Fibroblast of skin of scalp (primary cell): ENCODE data around the gene IL6R.
"Not testable (repeated sequence)": the region's sequence is repeated elsewhere in the genome, so short reads cannot be mapped to it uniquely, and the experiment has no call there.

ENCODE experiments used
- DNase-seq: peaks from one replicate; pipeline ENCODE4 v3.0.0-alpha.2; 2013

IL6R gene

DNA sequence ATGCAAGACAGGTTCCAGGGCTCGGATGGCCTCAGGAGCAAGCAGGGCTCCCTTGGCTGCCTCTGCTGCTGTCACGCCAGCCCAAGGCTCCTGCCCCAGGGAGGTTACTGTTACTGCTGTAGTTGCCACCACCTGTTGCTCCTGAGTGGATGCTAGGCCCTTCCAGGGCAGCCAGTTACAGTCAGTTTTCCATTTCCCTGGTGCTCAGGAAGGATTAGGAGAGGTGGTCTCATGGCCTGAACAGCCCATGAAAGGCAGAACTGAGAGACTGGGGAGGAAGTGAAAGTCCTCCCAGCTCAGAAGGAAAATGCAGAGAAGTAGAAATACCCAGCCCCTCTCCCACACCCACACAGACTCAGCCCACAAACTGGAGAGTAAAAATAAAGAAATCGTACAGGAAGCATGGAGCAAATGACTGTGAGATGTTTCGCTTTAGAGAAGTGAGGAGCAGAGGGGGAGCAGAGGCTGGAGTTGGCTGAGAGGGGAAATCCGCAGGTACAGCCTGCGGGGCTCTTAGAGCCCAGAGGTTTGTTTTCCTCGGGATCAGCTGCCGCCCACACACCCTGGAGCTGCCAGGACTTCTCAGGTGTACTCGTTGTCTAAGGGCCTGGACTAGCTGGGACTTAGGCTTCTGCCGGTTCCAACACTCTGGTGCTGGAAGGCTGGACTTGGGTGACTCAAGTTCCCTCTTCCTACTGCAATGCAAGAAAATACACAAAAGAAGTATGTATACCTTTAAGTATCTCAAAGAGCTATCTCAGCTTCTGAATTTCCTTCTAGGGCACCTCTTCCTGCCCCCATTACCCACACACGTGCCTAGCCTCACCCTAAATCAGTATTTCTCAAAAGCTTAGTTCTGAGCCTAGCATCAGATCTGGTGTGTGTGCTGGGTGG is 2.3 kb downstream of the IL6R start:
- no peak for DNase-seq

DNA sequence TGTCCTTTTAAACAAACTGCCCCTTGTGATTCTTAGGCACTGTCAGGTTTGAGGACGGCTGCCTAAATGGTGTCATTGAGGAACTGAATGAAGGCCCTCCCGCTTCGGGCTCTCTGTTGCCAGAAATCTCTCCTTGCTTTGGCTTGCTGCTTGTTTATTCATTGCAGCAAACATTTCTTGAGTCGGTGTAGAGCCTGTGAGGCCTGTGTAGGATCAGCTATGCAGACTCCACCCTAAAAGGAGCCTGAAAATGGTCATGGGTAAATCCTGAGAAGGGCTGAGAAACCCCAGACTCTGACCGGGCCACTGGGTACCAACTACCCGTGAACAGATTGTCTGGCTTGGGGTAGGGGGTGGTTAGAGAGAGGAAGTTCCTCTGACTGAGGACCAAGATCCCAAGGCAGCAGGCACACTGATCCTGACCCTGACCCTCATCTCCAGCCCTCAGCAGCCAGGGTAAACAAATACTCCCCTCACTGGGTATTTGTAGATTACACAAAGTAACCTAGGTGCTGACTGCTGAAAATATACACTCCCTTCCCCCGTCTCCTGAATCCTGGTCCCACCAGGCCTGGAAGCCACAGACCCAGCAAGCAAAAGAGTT is 3.1 kb downstream of the IL6R start:
- no peak for DNase-seq

- DNase-seq: no peak
Measured at GRCh38 chr1:154410185-154410827, 5.2 kb downstream of the IL6R start.

GRCh38 chr1:154411525-154411924 is 6.4 kb downstream of the IL6R start:
- DNase-seq: no peak

DNA sequence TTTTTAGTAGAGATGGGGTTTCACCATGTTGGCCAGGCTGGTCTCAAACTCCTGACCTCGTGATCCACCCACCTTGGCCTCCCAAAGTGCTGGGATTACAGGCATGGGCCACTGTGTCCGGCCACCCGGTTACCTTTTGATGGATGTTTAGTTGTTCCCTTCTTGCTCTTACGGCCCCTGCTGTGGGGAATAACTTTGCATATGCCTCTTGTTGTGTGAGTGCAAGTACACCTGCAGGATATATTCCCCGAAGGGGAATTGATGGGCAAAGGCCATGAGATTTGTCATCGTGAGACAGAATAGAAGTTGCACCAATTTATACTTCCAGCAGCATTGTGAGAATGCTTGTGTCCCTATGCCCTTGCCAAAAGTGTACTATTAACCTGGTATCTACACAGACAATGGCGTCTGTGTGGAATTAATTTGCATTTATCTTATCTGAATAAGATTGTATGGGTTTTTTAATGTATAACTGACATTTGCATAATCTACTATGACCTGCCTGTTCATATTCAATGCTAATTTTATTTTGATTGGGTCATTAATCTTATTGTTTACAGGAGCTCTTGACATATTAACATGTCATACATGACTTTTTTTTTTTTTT is 8.1 kb downstream of the IL6R start:
- no peak for DNase-seq

GRCh38 chr1:154414606-154415005 is 9.5 kb downstream of the IL6R start:
- DNase-seq: no peak

- no peak for DNase-seq
Measured at GRCh38 chr1:154416471-154417337, 11.6 kb downstream of the IL6R start.

DNA sequence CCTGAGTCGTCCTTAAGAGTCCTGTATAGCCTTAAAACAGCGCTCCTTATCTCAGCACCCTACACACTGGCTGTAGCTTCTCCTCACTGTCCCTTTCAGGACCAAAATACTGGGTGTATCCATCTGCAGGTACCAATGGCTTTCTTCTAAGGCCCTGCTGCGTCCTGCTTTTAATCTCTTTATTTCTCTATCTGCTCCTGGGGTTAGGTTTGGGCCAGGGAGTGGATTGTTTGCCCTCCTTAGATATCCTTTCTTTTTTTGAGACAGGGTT is 12.1 kb downstream of the IL6R start:
- no peak for DNase-seq

- DNase-seq: no peak
Measured at GRCh38 chr1:154418062-154418921, 13.1 kb downstream of the IL6R start.

DNA sequence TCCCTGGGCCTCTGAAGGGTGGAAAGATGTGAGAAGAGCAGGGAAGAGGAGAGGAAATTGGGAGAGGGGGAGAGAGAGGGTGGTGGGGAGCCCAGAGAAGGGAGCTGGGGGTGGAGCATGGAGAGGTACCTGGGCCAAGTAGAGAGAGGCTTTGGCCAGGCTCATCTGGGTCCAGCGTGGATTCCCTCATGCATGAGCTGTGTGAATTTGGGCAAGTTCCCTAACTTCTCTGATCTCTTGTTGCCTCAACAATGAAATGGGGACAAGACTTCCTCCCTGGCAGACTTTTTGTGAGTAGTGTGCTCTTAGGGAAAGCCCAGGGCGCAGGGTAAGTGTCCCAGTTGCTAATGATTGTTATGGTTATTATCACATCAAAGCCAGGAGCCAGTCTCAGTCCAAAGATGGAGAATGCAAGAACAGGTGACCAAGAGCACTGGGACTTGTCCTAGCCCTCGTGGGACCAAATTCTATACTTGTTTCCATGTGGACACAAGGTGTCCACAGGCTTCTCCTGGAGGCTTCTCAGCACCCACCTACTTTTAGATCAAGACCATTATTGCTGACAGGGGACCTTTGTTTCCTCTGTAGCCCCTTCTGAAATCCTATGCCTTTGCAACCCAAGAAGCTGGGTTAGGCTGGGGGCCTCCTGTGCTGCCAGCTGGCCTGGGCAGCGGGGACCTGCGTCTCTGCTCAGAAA is 13.9 kb downstream of the IL6R start:
- DNase-seq: no peak

DNA sequence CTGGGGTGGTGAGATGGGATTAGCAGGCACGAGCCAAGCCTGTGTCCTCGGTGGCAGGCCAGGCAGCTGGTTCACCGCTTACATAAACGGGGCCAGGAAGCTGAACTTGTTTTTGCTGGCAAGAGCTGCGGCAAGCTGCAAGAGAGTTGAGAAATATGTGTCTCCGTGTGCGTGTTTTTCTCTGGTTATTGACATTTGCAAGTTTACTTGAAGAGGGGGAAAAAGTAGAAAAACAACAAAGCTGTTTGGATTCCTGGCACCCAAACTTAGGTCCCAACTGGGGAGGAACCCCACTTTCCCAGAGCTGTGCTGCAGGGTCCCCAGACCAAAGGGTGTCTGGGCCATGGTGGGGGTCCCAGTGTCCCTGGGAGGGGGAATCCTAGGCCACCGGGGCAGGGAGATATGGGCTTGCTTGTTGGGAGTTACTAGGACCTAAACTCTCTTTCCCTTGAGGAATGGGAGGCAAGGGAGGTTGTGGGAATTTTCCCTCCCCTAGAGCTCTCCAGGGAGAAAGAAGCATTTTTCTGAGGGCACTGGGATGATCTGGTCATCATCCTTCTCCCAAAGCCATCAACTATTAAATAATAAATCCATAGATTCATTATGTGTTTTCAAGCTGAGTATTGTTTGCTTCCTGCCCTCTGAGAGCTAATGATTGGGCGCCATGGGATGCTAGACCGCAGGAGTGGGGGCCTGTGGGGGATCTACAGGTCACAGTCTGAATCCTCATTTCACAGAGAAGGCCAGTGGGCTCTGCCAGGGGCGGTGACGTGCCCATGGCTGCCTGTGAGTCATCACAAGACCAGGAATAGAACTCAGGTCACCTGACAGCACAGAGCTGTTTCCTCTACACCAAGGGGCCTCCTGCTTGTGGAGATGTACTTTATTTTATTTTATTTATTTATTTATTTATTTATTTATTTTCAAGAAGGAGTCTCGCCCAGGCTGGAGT is 14.8 kb downstream of the IL6R start:
- DNase-seq: peak; percentile 87

DNA sequence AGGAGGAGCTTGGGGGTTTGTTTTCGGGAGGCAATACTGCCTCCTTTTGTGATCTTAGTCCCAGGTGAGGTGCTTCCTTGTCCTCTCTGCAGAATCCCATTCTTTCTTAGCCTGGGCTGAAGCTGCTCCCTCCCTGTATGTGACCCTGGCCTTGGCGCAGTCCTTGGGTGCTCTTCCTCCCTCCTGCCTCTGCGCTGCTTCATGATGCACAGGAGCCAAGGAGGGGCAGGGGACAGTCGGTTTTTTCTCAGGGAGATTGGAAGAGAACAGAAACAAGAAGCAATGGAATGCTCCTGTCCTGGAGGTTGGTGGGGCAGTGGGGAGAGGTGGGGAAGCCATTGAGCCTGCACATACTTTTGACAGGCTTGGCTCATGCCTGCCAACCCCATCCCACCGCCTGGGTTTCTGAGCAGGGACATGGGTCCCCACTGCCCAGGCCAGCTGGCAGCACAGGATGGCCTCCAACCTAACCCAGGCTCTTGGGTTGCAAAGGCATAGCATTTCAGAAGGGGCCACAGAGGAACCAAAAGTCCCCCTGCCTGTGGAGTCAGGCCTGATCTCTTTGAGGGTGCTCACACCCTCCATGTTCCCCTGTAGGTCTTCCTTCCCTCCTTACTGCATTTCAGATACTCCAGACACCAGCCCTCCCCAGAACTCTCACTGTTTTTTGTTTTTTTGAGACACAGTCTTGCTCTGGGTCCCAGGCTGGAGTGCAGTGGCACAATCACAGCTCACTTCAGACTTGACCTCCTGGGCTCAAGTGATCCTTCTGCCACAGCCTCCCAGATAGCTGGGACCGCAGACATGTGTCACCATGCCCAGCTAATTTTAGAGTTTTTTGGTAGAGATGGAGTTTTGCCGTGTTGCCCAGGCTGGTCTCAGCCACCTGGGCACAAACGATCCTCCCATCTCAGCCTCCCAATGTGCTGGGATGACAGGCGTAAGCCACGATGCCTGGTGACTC is 16.1 kb downstream of the IL6R start:
- DNase-seq: no peak

DNA sequence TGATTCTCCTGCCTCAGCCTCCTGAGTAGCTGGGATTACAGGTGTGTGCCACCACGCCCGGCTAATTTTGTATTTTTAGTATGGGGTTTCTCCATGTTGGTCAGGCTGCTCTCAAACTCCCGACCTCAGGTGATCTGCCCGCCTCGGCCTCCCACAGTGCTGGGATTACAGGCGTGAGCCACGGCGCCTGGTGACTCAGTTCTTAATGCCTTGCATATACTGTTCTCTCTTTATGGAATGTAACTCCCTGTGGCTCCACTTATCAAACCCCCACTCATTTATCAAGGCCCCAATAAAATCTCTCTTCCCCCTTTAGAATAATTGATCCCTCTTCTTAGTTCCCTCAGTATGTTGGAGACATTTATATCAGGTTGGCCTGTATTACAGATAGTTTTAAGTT is 16.9 kb downstream of the IL6R start:
- not testable (repeated sequence) for DNase-seq

DNA sequence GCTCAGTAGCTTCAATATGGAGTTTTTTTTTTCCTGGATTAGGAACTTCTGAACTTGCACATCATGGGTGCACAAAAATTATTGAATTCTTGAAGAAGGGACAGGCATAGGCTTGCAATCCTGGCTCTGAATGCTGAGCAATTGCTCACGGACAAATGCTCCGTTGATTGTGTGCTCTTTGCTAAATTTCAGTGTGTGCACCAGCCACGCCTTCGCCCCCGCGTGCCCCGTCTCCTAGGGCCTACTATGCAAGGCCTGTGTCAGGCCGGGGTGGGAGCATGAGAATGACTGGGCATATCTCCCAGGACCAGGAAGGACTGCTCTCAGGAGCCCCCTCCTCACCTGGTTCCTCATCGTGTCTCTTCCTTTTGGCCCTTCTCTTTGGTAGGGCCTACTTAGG is 17.4 kb downstream of the IL6R start:
- DNase-seq: no peak

DNA sequence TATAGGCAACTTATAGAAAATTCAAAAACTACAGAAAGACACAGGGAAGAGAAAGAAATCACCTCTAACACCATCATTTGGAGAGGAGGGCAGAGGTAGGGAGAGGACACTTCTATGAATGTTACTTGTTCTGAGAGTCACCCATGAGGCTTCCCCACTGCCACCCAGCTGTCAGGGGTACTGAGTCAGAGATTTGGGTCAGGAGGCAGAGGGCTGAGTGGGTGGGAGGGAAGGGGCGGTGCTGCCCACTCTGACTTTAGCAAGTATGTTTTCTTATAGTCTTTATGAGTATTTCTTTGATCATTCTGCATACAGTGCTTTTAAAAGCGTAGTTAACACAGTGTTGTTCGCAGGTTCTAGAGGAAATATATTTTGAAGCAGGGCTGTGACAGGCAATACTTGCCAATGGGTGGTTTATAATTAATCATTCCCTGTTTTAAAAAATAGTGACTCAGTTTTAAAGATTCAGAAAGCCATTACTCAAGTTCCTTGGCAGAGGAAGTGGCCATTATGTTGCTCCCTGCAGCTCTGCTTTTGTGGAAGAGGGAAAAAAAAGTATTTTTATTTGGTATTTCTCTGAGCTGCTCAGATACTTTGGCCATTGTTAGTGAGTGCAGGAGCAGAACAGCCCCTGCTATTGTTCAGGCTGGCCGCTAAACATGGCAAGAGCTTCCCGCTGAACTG is 18.3 kb downstream of the IL6R start:
- DNase-seq: peak; percentile 61

DNA sequence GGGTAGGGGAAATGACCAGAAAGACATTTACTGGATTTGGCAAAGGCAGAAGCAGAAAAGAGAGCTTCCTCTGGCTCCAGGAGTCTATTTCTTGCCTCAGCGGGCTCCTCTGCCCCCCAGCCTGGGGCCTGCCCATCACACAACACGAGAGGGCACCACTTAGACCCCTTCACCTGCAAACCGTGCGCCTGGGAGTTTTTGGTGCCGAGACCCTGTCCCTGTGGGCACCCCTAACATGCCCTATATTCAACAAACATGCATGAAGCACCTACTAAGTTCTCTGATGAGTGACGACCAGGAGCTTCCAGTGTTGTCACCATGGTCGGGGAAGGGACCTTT is 18.8 kb downstream of the IL6R start:
- DNase-seq: no peak

- DNase-seq: no peak
Measured at GRCh38 chr1:154425172-154425571, 20.0 kb downstream of the IL6R start.
